A673 (cell line): ENCODE results near the gene MBNL2. TPM values are rescaled to one million over a fixed set of nuclear protein-coding genes. Genes with fewer than 3 reads are reported as not detected.

Source experiments
- BruUV-seq: library from RNA; stranded (reverse); fragments of 400-500 nt; replicated peaks from 2 replicates; lab custom pipeline; 2021; lab: Mats Ljungman, UMichigan
- CTCF ChIA-PET: fragments of 300-600 bp; sonication (Branson Sonifier 250); formaldehyde crosslinking; loops from one replicate; lab custom pipeline; 2022; ENCODE audit warnings: antibody characterized with exemption; lab: Charles Lee
- POLR2A ChIA-PET: fragments of 300-600 bp; sonication (Branson Sonifier 250); formaldehyde crosslinking; loops from one replicate; lab custom pipeline; 2022; ENCODE audit warnings: antibody characterized with exemption; ENCODE audit not compliant: low non-redundant PET; lab: Charles Lee
- DNase-seq: peaks from one replicate; pipeline ENCODE4 v3.0.0-alpha.2; 2015; ENCODE audit warnings: low spot score
- H3K27ac ChIP-seq: fragments of 200-600 bp; sonication (generic); 2 replicates; pipeline ENCODE4 v1.5.1; 2016; ENCODE audit warnings: mixed run types, low read depth, mild to moderate bottlenecking, mixed read lengths, antibody characterized with exemption, low read length; ENCODE audit not compliant: poor library complexity, severe bottlenecking
- H3K27me3 ChIP-seq: fragments of 200-600 bp; sonication (generic); replicated peaks from 2 replicates; pipeline ENCODE4 v1.6.1; 2017; ENCODE audit warnings: mixed run types, low read depth, mild to moderate bottlenecking, mixed read lengths, antibody characterized with exemption, low read length; ENCODE audit not compliant: insufficient read depth, poor library complexity
- H3K36me3 ChIP-seq: fragments of 200-600 bp; sonication (generic); 2 replicates; pipeline ENCODE4 v1.6.1; 2016; ENCODE audit warnings: mixed run types, mild to moderate bottlenecking, mixed read lengths, antibody characterized with exemption, low read length; ENCODE audit not compliant: insufficient read depth, poor library complexity, severe bottlenecking
- H3K4me1 ChIP-seq: fragments of 200-600 bp; sonication (generic); 2 replicates; pipeline ENCODE4 v1.6.1; 2017; ENCODE audit warnings: mixed run types, mild to moderate bottlenecking, mixed read lengths, antibody characterized with exemption, low read length; ENCODE audit not compliant: insufficient read depth, poor library complexity, severe bottlenecking
- H3K4me3 ChIP-seq: fragments of 200-600 bp; sonication (generic); 2 replicates; pipeline ENCODE4 v1.5.1; 2016; ENCODE audit warnings: low read depth, mixed run types, mild to moderate bottlenecking, mixed read lengths, low read length; ENCODE audit not compliant: poor library complexity, severe bottlenecking
- H3K9me3 ChIP-seq: fragments of 200-600 bp; sonication (generic); 2 replicates; pipeline ENCODE4 v1.6.1; 2016; ENCODE audit warnings: mixed run types, low read depth, mild to moderate bottlenecking, mixed read lengths, antibody characterized with exemption, low read length; ENCODE audit not compliant: poor library complexity, severe bottlenecking
- EZH2 ChIP-seq: fragments of 200-600 bp; sonication (generic); IDR thresholded peaks from 2 replicates; pipeline ENCODE4 v1.6.1; 2017; ENCODE audit warnings: borderline replicate concordance, low read depth, mild to moderate bottlenecking, mixed read lengths, antibody characterized with exemption, low read length; ENCODE audit not compliant: poor library complexity, severe bottlenecking
- intact Hi-C: fragments of 100-400 bp; cut with micrococcal nuclease; formaldehyde crosslinking; loops from one replicate; pipeline ENCODE4 v1.10.0; 2022; ENCODE audit not compliant: unreplicated experiment
- total RNA-seq: library from RNA; stranded (reverse); gene quantifications from 2 replicates; pipeline ENCODE4 v1.2.3, GENCODE V29; 2021
- TF ChIP-seq, protein P1 (sequence below): fragments of 300-800, 200-600 bp; sonication (generic); conservative IDR thresholded peaks from 2 replicates; pipeline ENCODE4 v1.5.1; 2017; ENCODE audit warnings: low read depth, mild to moderate bottlenecking, antibody characterized with exemption, low read length, moderate library complexity, mixed read lengths

The MBNL2 gene
- total RNA-seq, 1 experiment from 2014 or later: 12.0 TPM

DNA sequence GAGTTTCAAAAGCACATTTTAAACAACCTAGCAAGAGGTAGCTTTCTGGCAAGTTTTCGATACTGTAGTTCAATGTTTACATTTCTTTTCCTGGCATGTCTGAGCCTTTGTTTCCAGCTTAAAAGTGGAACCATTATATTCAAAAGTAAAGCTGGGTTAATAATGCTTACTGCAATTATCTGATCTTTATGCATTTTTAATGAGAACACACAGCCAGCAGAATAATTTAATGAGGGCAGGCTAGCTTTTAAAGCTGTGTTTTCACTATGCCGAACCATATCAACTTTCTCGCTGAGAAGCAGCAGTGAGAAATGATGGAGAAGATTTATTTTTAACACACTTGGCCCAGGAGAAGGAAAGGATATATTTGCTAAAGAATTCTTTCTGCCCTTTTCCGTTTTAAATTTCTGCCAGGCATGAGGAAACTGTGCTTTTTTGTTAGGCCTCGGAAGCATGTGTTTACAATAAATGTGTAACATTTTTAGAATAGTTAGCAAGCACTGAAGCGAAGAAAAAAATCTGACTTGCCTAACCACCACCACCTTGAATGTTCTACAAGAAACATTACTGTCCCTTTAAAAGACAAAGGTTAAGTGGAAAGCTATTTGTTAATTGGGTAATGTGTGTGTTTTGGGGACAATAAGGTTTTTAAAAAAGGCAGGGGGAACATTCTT, 1.0 kb downstream of the MBNL2 start:
- peak overlapping the region; percentile 62 for H3K4me3 ChIP-seq
- H3K36me3 ChIP-seq: no peaks in the 10 kb centered on the region
- CTCF ChIA-PET: no interaction called here
- H3K27ac ChIP-seq: peak overlapping the region; percentile 72
- TF ChIP-seq, protein P1, sequence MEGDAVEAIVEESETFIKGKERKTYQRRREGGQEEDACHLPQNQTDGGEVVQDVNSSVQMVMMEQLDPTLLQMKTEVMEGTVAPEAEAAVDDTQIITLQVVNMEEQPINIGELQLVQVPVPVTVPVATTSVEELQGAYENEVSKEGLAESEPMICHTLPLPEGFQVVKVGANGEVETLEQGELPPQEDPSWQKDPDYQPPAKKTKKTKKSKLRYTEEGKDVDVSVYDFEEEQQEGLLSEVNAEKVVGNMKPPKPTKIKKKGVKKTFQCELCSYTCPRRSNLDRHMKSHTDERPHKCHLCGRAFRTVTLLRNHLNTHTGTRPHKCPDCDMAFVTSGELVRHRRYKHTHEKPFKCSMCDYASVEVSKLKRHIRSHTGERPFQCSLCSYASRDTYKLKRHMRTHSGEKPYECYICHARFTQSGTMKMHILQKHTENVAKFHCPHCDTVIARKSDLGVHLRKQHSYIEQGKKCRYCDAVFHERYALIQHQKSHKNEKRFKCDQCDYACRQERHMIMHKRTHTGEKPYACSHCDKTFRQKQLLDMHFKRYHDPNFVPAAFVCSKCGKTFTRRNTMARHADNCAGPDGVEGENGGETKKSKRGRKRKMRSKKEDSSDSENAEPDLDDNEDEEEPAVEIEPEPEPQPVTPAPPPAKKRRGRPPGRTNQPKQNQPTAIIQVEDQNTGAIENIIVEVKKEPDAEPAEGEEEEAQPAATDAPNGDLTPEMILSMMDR: no peak
- no peak for TF ChIP-seq EZH2
- no peaks in the 10 kb centered on the region for H3K27me3 ChIP-seq
- H3K9me3 ChIP-seq: no peaks in the 10 kb centered on the region
- no TSS peak for BruUV-seq
- DNase-seq: peak; percentile 65
- peaks cover 35% of the 10 kb centered on the region for H3K4me1 ChIP-seq
- POLR2A ChIA-PET: no interaction called here
- intact Hi-C loops: loop anchor here (5.0 kb wide), 2 partner anchors 96 to 119 kb away; no protein-coding TSS in a partner anchor

DNA sequence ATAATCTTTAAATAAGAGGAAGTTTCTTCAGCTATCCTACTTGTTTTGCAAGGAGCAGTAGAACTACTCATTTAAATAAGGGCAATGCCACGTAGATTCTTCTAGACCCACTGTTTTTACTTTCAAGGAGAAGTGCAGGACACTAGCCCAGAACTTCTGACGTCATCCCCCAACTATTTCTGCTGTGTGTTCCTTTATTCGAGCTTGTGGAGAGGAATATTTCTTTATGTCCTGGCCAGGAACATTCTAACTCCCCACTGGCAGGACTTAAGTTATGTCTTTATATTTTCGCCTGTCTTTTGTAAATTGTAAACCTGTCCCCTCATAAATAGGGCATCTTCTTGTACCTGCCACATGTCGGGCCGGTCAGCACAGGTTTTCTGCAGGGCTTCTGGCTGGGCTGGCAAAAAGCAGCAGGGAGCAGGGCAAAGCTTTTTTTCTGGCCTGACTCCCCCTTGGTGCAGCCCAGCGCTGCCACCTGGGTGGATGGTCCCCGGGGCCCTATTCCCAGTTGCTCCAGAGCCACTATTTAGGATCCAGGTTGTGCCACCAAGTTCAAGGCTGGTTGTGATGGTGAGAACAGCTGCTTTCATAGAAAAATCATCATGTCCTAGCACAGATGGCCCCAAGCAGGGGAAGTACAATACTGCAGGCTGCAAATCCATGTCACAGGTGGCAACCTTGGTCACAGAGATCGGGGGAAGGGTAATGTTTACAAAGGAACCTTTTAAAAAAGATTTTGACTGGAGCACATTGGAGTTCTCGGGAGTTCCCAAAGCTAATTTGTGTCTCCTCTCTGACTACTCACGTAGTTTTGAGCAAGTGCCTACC, 1.8 kb downstream of the MBNL2 start:
- Histone ChIP-seq H3K9me3 (no peaks in the 10 kb centered on the region), H3K4me3 (peak overlapping the region; percentile 62), H3K4me1 (peaks cover 35% of the 10 kb centered on the region), H3K27me3 (no peaks in the 10 kb centered on the region), H3K36me3 (no peaks in the 10 kb centered on the region), H3K27ac (peak overlapping the region; percentile 72)
- TF ChIP-seq EZH2: no peak
- TF ChIP-seq, protein P1: no peak
- ChIA-PET CTCF (no interaction called here), POLR2A (no interaction called here)
- no TSS peak for BruUV-seq
- DNase-seq: peak; percentile 74
- intact Hi-C loops: loop anchor here (5.0 kb wide), 2 partner anchors 97 to 118 kb away; no protein-coding TSS in a partner anchor

DNA sequence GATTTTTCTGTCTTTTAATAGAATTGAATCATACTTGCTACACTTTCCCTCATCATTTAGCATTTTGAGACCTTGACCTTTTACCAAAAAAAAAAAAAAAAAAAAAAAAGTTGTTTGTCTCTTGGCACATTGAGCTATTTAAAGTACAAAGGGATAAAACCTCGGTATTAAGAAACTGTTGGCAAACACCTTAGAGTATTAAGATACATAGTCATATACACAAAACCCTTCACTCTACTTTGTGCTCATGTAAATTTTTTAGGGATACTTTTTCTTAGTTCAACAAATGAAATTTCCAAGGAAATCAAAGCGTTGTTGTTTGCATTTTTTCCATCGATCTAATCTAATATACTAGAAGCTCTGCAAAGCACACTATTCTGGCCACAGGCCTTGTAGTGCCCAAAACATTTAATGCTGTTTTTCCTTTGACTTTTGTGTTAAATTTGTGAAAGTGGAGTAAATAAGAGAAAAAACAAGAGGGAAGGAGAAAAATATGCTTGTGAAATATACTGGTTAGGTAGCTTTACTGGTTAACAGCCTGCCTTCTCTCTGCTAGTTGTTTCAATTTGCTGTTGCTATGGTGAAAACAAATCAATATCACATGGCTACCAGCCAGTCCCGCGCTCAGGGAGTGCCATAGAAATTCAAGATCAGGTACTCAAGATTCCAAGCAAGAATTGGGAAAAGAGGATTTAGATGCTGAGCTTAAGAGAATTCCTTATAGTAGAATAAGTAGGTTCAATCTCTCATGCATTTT, 2.6 kb downstream of the MBNL2 start:
- DNase-seq: no peak
- Histone ChIP-seq H3K4me3 (peak overlapping the region; percentile 62), H3K27ac (no peak overlapping the region), H3K9me3 (no peaks in the 10 kb centered on the region), H3K36me3 (no peaks in the 10 kb centered on the region), H3K27me3 (no peaks in the 10 kb centered on the region), H3K4me1 (peaks cover 35% of the 10 kb centered on the region)
- CTCF ChIA-PET: no interaction called here
- intact Hi-C loops: loop anchor here (5.0 kb wide), 2 partner anchors 97 to 118 kb away; no protein-coding TSS in a partner anchor
- BruUV-seq: no TSS peak
- TF ChIP-seq EZH2: no peak
- TF ChIP-seq, protein P1: no peak
- POLR2A ChIA-PET: no interaction called here
